Nucleus accumbens (tissue), 56 donors: ENCODE results near the gene KDM6B.

Source experiments
- DNase-seq, 56 donors: peaks; one replicate each; lab custom pipeline; 2025; lab: John Stamatoyannopoulos, UW

KDM6B gene

DNA sequence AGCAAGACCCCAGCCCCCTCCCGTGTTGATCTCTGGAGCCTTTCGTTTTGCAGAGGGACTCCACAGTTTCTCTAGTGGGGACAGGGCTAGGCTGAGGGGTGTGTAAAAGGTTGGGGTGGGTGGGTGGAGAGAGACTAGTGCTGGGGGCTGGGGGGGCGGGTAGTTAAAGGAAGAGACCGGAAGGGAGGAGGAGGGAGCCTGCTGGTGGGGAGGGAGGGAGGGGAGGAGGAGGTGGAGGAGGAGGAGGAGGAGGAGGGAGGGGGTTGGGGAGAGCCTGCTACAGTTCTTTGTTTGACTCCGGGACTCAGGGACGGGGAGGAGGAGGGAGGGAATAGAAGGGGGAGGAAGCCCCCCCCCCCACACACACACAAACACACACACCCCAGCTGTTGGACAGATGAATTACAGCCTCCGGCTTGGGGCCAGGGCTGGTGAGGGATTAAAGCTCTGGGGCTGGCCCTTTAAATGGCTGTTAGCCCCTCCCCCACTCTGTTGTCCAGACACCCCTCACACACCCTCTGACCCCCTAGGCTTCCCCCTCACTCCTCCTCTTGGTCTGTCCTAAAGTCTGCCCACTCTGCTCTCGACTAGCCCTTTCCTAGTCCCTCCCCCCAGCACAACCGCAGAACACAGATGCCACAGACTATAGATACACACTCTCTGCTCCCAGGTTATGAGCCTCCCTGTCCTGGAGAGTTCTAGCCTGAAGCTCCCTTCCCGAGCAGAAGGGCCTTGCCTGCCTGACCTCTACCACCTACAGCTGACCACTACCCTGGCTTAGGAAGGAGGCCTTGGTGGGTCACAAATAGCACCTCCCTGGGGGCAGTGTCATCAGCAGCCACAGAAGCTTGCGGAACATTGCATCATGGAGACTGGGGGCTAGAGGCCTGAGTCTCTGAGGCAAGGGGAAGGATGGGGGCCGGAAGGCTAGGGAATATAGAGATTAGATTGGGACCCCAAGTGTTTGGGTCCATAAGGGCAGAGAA is 4.4 kb downstream of the KDM6B start:
- peak in 35 of 56 donors; percentile 5 to 82 (median 47) for DNase-seq

DNA sequence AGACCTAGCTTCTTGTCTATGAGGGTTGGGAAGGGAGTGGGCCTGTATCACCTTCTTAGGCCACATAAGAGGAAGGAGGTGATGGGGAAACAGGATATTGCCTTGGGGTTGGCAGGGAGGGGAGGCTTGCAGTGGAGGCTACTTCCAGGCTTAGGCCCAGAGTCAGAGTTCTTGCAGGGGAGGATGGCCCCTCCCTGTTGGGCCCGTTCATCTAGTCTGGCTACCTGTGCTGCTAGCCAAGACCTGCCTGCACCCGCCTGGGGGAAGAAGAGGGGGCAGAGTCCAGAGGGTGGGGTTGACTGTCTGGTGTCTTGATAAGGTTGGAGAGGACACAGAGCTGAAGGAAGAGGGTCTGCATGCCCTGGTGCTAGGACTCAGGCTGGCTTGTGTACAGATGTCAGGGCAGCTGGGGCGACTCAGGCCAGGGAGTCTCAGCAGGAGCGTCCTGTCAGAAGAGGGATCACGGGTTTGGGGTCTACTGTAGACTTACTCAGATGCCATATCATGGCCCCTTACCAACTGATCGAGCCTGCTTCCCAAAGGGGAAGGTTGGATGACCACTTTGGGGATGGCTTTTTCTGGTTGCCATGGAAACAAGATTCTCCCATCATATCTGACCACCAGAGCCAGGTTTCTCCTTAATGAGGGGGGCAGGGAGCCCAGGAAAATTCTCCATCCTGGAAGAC is 5.3 kb downstream of the KDM6B start:
- DNase-seq, result no peak

DNA sequence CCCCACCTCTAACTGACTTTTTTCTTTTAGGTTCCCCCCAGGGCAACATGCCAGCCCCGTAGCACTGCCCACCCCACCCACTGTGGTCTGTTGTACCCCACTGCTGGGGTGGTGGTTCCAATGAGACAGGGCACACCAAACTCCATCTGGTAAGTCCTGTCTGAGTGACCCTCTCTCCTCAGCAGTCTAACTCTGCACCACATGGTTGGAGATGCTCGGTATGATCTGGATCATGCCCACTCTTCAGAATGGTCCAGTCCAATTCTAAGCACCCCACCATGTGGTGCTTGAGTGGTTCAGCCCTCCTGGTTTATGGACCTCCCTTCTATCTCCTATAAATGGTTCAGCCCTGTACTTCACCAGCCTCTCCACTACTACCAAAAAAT is 5.9 kb downstream of the KDM6B start:
- no peak for DNase-seq

DNA sequence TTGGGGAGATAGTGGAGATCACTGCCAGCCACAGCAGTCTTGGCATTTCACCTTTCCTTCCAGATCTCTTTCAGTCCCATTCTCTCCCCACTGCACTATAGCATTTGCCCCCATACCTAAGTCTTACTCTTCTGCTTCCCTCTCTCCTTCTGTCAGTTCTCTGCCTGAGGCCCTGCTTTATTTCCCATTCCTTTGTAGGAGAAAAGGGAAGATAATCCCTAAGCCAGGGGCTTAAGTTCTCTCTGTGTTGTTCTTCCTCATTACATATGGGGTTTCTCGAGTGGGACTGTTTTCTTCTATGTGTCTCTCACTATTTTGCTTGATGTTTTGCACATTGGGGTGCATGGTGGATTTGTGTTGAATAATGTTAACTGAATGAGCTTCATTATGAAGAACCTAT is 6.4 kb downstream of the KDM6B start:
- no peak for DNase-seq

DNA sequence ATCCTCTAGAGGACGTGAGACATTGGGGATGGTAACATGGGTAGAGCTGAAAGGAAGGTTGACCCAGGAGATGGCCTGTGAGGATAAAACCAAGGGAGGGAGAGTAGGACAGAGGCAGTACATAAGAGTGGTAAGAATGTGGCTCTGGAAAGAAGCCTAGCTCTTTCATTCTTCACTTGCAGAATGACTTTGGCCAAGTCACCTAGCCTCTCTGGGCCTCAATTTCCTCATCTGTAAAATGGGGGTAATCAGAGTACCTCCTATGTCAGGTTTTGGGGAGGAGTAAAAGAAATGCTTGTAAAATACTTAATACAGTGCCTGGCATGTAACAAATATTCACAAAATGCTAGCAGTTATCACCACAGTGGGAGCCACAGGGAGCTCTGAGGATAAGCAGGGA is 6.9 kb downstream of the KDM6B start:
- no peak for DNase-seq

DNA sequence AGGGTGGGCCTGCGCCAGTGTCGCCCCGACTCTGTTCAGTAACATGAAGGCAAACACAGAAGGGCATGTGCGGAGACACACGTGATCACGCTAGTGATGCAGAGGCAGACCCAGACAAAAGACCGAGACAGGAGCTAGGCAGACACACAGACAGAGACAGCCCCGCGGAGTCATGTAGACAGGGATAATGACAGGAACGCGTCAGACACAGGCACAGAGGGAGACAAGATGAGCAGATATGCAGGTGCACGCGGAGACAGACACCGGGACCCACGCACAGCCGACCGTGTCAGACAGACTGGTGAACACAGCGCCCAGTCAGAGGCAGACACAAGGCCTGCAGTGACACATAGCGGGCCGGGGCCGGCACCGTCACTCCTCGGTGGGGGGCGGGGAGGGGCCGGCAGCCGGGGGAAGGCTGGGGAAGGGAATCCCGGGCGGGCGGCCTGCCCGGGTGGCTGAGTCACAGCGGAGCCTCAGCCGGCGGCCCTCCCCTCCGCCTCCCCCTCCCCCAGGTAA is 7.4 kb downstream of the KDM6B start:
- DNase-seq, result peak in 52 of 56 donors; percentile 59 to 95 (median 84)

DNA sequence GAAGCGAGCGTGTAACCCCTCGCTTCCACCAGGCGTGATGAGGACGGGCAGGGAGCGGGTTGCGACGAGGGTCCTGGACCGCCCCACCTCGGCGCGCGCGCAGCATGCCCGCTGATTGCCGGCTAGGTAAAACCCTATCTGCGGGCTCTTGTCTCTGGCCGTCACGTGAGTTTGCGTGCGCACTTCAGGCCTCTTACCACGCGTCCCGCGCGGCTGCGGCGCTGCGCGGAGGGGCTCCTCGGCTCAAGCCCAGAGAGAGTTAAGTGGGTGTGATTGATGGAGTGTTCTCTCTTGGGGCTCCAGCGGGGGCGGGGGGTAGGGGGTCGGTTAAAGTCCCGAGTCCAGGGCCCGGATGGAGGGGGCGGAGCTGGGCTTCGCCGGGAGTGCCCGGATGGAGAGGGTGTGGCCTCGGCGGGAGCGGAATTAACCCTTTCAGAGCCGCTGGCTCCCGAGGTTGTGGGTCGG is 7.9 kb downstream of the KDM6B start:
- DNase-seq, result peak in 54 of 56 donors; percentile 30 to 96 (median 88)

DNA sequence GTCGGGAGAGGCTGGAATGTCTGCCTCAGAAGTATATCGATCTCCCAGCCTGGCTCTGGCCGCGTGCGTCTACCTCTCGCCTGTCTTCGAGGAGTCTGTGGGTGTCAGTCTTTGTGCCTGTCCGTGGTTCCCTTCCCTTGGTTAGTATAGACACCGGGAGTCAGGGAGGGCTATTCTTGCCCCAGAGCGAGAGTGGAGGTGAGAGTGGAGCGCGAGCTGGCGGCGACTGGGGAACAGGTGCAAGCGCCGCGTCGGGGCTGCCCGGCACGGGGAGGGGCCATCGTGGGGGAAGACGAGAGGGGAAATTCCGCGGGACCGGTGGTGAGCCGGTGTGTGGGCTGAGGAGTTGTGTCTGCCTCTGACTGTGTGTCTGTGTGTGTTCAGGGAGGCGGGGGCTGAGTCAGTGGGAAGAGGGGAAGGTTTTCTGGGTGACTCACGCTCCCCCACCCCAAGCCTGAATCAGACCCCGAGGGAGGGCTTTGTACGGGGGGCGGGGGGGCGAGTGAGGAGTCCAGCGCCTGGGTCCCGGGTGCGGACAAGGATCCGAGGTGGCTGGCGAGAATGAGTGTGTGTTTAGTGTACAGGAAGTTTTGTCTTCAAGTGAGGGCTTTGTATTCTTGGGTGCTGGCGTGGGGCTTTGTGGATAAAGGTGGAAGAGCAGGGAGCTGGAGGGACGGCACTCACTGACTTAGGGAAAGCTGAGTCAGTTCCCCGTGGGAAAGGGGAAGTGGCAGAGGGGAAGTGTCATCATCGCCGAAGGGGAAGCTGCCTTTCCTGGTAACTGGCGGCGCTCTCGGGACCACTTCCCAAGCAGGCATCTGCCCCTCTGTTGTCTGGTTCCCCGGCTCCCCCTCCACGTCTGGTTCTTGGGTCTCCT is 8.6 kb downstream of the KDM6B start:
- DNase-seq, result peak in 45 of 56 donors; percentile 15 to 83 (median 63)

DNA sequence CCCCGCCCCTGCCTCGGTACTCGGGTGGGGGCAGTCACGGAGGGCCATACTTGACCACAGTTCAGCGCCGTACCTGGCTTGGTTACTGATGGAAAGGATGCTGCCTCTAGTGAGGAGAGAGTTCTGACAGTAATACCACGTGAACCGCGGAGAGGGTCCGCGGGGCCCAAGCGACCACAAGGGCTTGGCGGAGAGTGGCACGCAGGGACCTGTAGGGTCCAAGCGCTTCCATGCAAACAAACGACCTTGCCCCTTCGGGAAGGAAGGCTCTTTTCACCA is 9.2 kb downstream of the KDM6B start:
- peak in 5 of 56 donors; percentile 53 to 63 (median 59) for DNase-seq

DNA sequence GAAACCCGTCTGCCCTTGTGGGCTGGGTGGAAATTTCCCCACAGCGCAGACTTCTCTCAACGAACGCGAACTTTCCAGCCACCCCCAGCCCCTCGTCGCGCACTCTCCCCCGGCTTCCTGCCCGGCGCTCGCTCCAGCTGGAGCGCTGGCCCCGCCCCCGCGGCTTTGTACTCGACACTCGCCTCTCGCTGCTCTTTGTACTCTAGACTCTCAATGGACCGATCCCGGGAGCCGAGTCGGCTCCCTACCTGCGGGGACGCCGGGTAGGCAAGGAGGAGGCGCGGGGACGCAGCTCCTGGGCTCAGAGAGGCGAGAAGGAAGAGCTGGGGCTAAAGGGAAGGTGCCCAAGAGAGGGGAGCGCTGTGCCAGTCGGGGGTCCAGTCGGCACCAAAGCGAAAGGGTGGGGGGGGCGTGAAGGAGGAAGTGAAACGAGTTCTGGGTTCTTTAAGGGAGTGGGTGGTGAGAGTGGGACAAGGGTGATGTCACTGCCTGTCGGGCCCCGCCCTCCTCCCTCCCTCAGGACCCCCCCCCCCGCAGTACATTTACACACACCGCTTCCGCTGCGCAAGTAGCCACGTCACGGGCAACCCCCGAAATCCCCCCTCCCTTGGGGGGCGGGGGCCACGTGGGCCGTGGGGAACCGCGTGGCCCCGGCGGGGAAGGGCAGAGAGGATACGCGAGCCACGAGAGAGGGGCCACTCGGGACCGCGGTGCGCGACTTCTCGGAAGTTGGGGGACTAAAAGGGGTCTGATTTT is 9.7 kb downstream of the KDM6B start:
- peak in 45 of 56 donors; percentile 17 to 82 (median 66) for DNase-seq

DNA sequence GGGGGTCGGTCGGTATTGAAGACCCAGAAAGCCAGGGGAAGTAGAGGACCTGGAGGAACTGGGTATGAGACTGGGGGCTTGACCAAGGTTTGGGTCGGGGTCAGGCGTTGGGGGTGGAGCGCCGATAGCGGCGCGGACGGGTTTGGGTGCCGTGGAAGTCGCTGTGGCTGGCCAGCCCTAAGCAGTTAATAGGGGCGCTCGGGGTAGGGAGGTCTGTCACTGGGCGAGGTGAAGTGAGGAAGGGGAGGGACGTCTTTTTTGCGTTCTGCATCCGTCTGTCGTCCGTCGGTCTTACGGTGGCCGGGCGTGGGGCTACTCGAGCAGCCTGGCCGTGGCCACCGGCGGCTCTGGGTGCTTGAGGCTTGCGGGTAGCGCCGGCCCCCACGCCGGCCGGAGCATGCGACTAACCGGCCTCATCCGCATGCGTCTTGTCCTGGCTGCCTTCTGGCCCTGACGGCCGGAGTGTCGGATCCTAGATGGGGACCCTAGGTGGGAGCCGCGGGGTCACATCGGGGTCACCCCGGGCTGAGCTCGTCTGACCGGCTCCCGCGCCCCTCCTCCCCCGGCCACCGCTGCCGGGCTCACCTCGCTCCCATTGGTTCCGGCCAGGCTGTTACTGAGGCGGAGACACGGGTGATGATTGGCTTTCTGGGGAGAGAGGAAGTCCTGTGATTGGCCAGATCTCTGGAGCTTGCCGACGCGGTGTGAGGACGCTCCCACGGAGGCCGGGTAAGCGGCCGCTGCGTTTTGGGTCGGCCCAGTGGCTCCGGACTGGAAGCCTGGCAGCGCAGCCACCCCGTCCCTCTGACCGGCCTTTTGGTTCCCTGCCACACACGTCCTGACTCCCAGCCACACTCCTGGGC is 10.5 kb downstream of the KDM6B start:
- peak; percentile 66 to 95 (median 88) for DNase-seq

DNA sequence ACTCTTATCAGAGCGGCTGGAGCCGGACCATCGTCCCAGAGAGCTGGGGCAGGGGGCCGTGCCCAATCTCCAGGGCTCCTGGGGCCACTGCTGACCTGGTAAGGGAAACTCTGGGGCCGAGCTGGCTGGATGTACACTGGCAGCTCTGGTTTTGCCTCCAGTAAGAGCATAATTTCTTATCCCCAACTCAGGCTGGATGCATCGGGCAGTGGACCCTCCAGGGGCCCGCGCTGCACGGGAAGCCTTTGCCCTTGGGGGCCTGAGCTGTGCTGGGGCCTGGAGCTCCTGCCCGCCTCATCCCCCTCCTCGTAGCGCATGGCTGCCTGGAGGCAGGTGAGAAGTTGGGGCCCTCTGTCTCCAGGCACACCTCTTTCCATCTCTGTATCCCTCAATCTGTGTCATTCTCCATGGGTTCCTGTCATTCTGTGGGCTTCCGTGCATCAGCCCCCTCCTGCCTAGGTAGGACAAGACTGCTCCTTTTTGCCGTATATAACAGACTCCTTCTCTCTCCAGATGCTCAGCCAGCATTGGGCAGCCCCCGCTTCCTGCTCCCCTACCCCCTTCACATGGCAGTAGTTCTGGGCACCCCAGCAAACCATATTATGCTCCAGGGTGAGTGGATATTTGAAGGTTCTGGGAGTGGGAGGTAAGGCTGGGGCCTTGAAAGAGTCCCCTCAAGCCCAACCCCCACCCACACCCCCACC is 11.5 kb downstream of the KDM6B start:
- DNase-seq, result no peak

DNA sequence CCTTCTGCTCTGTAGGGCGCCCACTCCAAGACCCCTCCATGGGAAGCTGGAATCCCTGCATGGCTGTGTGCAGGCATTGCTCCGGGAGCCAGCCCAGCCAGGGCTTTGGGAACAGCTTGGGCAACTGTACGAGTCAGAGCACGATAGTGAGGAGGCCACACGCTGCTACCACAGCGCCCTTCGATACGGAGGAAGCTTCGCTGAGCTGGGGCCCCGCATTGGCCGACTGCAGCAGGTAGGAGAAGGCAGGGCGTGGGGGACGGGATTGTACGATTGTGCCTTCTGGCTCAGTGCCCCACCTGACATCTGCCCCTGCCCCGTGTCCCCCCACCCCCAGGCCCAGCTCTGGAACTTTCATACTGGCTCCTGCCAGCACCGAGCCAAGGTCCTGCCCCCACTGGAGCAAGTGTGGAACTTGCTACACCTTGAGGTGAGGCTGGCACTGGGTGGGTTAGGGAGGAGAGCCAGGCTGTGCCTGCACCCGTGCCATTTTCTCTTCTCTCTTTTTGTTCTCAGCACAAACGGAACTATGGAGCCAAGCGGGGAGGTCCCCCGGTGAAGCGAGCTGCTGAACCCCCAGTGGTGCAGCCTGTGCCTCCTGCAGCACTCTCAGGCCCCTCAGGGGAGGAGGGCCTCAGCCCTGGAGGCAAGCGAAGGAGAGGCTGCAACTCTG is 12.2 kb downstream of the KDM6B start:
- no peak for DNase-seq

DNA sequence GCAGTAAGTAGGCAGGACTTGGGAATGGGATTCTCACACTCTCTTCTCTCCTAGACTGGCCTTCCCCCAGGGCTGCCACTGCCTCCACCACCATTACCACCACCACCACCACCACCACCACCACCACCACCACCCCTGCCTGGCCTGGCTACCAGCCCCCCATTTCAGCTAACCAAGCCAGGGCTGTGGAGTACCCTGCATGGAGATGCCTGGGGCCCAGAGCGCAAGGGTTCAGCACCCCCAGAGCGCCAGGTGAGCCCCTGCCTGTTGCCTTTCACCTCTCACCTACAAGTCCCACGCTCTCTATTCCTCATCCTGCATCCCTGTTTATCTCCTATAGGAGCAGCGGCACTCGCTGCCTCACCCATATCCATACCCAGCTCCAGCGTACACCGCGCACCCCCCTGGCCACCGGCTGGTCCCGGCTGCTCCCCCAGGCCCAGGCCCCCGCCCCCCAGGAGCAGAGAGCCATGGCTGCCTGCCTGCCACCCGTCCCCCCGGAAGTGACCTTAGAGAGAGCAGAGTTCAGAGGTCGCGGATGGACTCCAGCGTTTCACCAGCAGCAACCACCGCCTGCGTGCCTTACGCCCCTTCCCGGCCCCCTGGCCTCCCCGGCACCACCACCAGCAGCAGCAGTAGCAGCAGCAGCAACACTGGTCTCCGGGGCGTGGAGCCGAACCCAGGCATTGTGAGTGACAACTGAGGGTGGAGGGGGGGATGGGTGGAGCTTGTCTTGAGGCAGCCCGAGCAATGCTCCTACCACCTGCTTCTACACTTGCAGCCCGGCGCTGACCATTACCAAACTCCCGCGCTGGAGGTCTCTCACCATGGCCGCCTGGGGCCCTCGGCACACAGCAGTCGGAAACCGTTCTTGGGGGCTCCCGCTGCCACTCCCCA is 13.0 kb downstream of the KDM6B start:
- no peak for DNase-seq

DNA sequence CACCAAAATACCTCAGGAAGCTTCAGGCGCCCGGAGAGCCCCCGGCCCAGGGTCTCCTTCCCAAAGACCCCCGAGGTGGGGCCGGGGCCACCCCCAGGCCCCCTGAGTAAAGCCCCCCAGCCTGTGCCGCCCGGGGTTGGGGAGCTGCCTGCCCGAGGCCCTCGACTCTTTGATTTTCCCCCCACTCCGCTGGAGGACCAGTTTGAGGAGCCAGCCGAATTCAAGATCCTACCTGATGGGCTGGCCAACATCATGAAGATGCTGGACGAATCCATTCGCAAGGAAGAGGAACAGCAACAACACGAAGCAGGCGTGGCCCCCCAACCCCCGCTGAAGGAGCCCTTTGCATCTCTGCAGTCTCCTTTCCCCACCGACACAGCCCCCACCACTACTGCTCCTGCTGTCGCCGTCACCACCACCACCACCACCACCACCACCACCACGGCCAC is 14.1 kb downstream of the KDM6B start:
- no peak for DNase-seq

DNA sequence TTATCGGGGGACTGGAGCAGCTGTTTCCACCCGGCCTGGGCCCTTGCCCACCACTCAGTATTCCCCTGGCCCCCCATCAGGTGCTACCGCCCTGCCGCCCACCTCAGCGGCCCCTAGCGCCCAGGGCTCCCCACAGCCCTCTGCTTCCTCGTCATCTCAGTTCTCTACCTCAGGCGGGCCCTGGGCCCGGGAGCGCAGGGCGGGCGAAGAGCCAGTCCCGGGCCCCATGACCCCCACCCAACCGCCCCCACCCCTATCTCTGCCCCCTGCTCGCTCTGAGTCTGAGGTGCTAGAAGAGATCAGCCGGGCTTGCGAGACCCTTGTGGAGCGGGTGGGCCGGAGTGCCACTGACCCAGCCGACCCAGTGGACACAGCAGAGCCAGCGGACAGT is 14.7 kb downstream of the KDM6B start:
- DNase-seq, result no peak
